SH-SY5Y (cell line): ENCODE data around the gene LPCAT1.

ENCODE experiments used
- GATA2 ChIP-seq: IDR thresholded peaks from 2 replicates; pipeline ENCODE4 v1.6.1; 2011; ENCODE audit warnings: mild to moderate bottlenecking, low read depth, low read length
- GATA3 ChIP-seq: IDR thresholded peaks from 2 replicates; pipeline ENCODE4 v1.6.1; 2011; ENCODE audit warnings: low read depth, mild to moderate bottlenecking, low read length, moderate library complexity

- TF ChIP-seq GATA3 (no peak), GATA2 (no peak)
Observed at GRCh38 chr5:1413611-1414241, 110.0 kb downstream of the LPCAT1 start.
